GM23248 (cell line): Measurements from ENCODE around the gene BMPR1B.

ENCODE experiments used
- EZH2 ChIP-seq: fragments of 200-600 bp; sonication (generic); IDR thresholded peaks from 2 replicates; pipeline ENCODE4 v1.6.1; 2018; ENCODE audit warnings: antibody characterized with exemption, mild to moderate bottlenecking; ENCODE audit not compliant: insufficient read depth, poor library complexity, severe bottlenecking
- EZH2phosphoT487 ChIP-seq: fragments of 200-600 bp; sonication (generic); IDR thresholded peaks from 2 replicates; pipeline ENCODE4 v1.6.1; 2018; ENCODE audit warnings: antibody characterized with exemption, moderate library complexity, mild to moderate bottlenecking, low read depth; ENCODE audit not compliant: insufficient read depth

- TF ChIP-seq EZH2 (no peak), EZH2phosphoT487 (no peak)
These were observed 433.8 kb downstream of the BMPR1B start for GRCh38 chr4:95191537-95191936.
